ENCODE data around the gene CLDN11.

CLDN11 gene

DNA sequence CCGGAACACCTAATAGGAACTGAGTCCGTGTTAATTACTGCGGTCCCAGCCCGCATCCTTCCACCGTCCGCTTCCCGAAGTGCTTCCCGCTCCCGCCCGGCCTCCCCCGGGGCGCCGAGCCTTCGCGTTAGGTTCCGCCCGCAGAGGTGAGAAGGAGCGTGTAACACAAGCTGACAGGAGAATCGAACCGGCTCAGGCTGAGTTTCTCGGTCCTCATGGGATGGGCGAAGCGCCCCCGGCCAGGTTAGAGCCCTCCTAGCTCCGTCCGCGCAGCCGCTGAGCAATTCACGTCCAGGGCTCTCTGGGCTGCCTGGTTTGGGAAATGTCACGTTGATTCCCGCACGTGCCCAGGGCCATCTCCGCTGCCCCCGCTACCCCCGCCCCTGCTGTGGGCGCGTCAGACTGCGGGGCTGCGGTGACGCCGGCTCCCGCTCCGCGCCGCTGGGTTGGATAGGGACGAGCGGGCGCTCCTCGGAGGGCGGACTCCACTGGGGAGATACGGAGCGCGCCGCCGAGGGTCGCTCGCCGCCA, 954 bp downstream of the CLDN11 start:
- H3K4me3 ChIP-seq (replicated peaks in 1 of 2; ENCODE audit: low read depth in 2 of 2, low read length in 2 of 2), result peak overlapping the region; percentile 58 to 73
- TF ChIP-seq, protein P1, sequence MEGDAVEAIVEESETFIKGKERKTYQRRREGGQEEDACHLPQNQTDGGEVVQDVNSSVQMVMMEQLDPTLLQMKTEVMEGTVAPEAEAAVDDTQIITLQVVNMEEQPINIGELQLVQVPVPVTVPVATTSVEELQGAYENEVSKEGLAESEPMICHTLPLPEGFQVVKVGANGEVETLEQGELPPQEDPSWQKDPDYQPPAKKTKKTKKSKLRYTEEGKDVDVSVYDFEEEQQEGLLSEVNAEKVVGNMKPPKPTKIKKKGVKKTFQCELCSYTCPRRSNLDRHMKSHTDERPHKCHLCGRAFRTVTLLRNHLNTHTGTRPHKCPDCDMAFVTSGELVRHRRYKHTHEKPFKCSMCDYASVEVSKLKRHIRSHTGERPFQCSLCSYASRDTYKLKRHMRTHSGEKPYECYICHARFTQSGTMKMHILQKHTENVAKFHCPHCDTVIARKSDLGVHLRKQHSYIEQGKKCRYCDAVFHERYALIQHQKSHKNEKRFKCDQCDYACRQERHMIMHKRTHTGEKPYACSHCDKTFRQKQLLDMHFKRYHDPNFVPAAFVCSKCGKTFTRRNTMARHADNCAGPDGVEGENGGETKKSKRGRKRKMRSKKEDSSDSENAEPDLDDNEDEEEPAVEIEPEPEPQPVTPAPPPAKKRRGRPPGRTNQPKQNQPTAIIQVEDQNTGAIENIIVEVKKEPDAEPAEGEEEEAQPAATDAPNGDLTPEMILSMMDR (IDR thresholded peaks at IDR 0.05; ENCODE audit: low read depth, low read length), result no peak
- DNase-seq (ENCODE audit: low read depth in 2 of 2), result peak; percentile 41 to 48

DNA sequence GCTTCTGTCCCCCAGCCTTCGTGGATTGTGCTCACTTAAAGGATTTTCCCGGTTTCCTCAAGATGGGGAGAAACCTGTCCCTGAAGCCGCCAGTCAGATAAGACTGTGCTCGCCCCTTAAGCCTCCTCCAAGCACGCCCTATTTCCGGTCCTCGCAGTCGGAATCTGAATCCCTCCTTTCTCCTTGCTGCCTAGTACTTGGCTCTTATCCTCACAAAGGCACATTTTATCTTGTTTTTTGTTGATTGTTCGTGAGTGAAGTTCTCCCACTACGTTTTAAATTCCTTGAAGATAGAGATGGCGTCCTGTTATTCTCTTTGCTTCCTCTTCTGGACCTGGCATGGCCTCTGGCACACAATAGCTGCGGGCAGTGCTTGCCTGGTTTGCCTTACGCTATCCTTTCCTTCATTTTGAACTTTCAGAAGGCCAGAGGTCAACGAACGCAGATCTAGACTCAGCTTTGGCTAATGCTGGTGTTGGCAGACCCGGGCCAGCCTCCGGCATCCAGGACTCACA, 1.7 kb downstream of the CLDN11 start:
- peak overlapping the region; percentile 58 to 73 for H3K4me3 ChIP-seq (replicated peaks in 1 of 2; ENCODE audit: low read depth in 2 of 2, low read length in 2 of 2)
- DNase-seq (ENCODE audit: low read depth in 2 of 2), result peak; percentile 50 to 70
- TF ChIP-seq, protein P1 (IDR thresholded peaks at IDR 0.05; ENCODE audit: low read depth, low read length), result no peak

DNA sequence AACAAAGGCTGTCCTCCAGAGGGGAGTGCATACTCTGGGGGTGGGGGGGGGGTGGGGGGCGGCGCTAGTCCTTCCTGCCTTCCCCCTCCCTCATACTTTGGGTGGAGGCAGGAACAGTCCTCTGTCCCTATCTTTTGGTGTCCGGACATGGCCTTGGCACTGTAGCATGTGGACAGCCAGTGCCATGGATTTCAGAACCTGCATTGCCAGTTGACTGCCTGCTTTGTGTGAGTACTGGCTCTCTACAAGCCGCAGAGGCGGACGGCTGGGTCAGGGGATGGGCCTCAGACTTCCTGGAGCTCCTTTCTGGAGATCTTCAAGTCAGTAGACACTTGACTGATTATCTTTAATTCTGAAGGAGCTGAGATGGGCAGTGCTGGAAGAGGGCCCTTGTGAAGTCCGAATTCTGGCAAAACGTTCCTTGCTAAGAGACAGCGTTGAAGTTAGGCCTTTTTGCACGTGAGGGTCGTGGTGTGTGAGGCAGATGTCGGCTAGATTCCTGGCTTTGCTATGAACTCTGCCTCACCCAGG, 2.5 kb downstream of the CLDN11 start:
- DNase-seq (ENCODE audit: low read depth in 2 of 2), result peak; percentile 31 to 34
- TF ChIP-seq, protein P1 (IDR thresholded peaks at IDR 0.05; ENCODE audit: low read depth, low read length), result no peak
- peak overlapping the region; percentile 6 to 73 for H3K4me3 ChIP-seq (replicated peaks in 1 of 2; ENCODE audit: low read depth in 2 of 2, low read length in 2 of 2)

DNA sequence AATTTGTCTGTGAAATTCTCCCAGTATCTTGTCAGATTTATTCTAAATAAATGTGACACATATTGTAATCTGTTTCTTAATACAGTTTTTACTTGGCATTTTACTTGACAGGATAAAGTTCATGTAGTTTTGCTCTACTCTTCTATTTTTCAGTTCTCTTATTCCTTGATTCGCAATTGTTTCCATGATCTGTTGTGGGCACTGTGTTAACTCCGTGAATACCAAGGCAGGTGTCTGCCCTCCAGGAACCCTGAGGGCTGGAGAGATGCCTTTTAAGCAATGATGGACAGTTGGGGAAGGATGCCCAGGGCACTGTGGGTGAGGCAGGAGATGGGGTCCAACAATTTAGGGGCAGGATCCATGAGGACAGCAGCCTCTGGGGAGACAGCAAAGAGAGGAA, 3.1 kb downstream of the CLDN11 start:
- H3K4me3 ChIP-seq (replicated peaks in 1 of 2; ENCODE audit: low read depth in 2 of 2, low read length in 2 of 2), result peak overlapping the region; percentile 11 to 73
- TF ChIP-seq, protein P1 (IDR thresholded peaks at IDR 0.05; ENCODE audit: low read depth, low read length), result no peak
- no peak for DNase-seq (ENCODE audit: low read depth in 2 of 2)

DNA sequence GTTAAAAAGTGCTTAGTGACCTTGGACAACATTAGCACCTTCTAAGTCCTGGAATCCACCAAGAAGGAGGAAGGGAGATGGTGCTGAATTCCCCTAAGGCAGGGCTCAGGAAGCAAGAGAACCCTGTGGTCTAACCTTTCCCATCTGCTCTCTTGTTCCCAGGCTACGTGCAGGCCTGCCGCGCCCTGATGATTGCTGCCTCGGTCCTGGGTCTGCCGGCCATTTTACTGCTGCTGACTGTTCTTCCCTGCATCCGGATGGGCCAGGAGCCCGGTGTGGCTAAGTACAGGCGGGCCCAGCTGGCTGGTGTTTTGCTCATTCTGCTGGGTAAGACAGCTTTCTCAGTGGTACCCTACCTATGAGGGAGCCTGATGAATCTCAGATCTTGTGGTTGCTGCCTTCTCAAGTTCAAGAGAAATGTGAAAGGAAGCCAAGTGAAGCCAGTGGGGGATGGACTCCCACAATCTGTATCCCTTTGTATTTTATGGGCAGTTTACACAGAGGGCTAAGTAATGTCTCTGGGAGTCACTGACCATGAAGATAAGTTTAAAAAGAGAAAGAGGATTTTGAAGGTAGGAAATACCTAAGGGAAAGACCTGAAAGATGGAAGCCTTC, 4.4 kb downstream of the CLDN11 start:
- TF ChIP-seq, protein P1 (IDR thresholded peaks at IDR 0.05; ENCODE audit: low read depth, low read length), result no peak
- H3K4me3 ChIP-seq (replicated peaks in 1 of 2; ENCODE audit: low read depth in 2 of 2, low read length in 2 of 2), result no peak overlapping the region

DNA sequence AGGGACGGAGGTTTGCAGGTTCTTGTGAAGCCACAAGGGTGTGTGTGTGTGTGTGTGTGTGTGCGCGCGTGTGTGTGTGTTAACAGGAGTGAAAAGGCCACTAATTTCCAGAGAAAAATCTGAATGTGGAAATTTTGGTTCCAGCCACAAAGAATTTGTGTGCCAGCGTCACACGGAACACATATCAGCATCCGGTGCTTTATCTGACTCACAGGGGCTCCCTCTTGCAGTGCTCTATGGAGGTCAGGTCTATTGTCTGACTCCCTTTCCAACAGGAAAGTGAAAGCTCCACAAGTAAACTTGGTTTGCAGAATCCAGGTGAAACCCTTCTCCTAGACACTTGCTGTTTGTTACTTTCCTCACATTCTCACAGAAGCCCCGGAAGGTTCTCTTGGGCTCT, 6.2 kb downstream of the CLDN11 start:
- H3K4me3 ChIP-seq (replicated peaks in 1 of 2; ENCODE audit: low read depth in 2 of 2, low read length in 2 of 2), result no peak overlapping the region
- TF ChIP-seq, protein P1 (IDR thresholded peaks at IDR 0.05; ENCODE audit: low read depth, low read length), result no peak
- DNase-seq (ENCODE audit: low read depth in 2 of 2), result peak; percentile 43 to 46

More for the DNA sequence above, 4.4 kb downstream of the CLDN11 start:
- no peak for DNase-seq (ENCODE audit: low read depth in 2 of 2)

All from cardiac fibroblast (primary cell).